WERI-Rb-1 (cell line): ENCODE results near the gene TBXAS1.

Experiments used
- DNase-seq: peaks from one replicate; pipeline ENCODE4 v3.0.0-alpha.2; 2020
- H3K27ac ChIP-seq: fragments of 250-450 bp; sonication (Bioruptor Pico); 2 replicates; pipeline ENCODE4 v1.5.1; 2020; ENCODE audit warnings: mild to moderate bottlenecking, moderate library complexity
- H3K27me3 ChIP-seq: fragments of 250-450 bp; sonication (Bioruptor Pico); 2 replicates; pipeline ENCODE4 v1.5.1; 2021; ENCODE audit warnings: mild to moderate bottlenecking, low read depth, moderate library complexity; ENCODE audit not compliant: insufficient read depth, severe bottlenecking
- H3K36me3 ChIP-seq: fragments of 250-450 bp; sonication (Bioruptor Pico); 2 replicates; pipeline ENCODE4 v1.5.1; 2020; ENCODE audit warnings: mild to moderate bottlenecking, moderate library complexity
- H3K4me3 ChIP-seq: 2 replicates; pipeline ENCODE4 v1.5.1; 2011; ENCODE audit warnings: low read depth, mild to moderate bottlenecking, control low read depth, low read length
- H3K9me3 ChIP-seq: fragments of 250-450 bp; sonication (Bioruptor Pico); 2 replicates; pipeline ENCODE4 v1.5.1; 2021; ENCODE audit warnings: mild to moderate bottlenecking, moderate library complexity; ENCODE audit not compliant: severe bottlenecking
- TF ChIP-seq, protein P1 (sequence below): IDR thresholded peaks from 2 replicates; pipeline ENCODE4 v1.5.1; 2011; ENCODE audit warnings: low read depth, mild to moderate bottlenecking, control low read depth, inconsistent platforms, low read length

TBXAS1 gene

DNA sequence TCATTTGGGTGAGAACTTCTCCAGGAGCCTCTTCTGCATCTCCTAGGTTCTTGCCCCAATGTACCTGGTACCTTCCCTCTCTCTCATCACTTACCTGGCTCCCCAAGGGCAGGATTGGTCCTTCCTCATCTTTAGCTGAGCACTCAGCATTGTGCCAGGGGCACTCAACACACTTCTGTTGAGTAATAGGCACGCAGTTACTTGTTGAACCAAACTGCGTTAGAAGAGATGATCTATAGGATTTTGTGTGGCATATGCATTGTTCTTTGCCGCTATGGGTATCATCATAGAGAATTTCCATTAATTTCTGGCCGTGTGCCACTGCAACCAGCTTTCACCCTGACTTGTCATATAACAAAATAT is 16.4 kb downstream of the TBXAS1 start:
- H3K27ac ChIP-seq, result no peak overlapping the region
- no peak overlapping the region for H3K4me3 ChIP-seq
- TF ChIP-seq, protein P1, sequence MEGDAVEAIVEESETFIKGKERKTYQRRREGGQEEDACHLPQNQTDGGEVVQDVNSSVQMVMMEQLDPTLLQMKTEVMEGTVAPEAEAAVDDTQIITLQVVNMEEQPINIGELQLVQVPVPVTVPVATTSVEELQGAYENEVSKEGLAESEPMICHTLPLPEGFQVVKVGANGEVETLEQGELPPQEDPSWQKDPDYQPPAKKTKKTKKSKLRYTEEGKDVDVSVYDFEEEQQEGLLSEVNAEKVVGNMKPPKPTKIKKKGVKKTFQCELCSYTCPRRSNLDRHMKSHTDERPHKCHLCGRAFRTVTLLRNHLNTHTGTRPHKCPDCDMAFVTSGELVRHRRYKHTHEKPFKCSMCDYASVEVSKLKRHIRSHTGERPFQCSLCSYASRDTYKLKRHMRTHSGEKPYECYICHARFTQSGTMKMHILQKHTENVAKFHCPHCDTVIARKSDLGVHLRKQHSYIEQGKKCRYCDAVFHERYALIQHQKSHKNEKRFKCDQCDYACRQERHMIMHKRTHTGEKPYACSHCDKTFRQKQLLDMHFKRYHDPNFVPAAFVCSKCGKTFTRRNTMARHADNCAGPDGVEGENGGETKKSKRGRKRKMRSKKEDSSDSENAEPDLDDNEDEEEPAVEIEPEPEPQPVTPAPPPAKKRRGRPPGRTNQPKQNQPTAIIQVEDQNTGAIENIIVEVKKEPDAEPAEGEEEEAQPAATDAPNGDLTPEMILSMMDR, result no peak
- no peak for DNase-seq
- H3K36me3 ChIP-seq, result no peaks in the 10 kb centered on the region
- peaks cover 9% of the 10 kb centered on the region for H3K9me3 ChIP-seq
- H3K27me3 ChIP-seq, result no peaks in the 10 kb centered on the region

DNA sequence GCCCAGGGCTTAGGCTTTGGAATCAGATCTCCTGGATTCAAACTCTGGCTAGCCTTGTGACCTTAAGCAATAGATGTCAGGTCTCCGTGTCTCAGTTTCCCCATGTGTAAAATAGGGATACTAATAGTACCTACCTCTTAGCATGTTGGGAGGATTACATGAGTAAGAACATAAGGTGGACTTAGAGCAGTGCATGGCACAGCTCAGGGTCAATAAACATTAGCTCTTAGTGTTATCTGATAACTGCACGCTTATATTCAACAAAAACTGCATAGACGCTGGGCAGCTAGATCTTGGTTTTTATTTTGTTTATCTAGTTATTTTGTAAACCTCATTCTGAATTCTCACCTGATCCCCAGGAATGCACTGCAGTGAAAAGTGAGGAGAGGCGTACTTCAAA is 17.2 kb downstream of the TBXAS1 start:
- H3K27ac ChIP-seq, result no peak overlapping the region
- TF ChIP-seq, protein P1, result no peak
- no peaks in the 10 kb centered on the region for H3K36me3 ChIP-seq
- no peak overlapping the region for H3K4me3 ChIP-seq
- DNase-seq, result no peak
- peaks cover 9% of the 10 kb centered on the region for H3K9me3 ChIP-seq
- no peaks in the 10 kb centered on the region for H3K27me3 ChIP-seq

DNA sequence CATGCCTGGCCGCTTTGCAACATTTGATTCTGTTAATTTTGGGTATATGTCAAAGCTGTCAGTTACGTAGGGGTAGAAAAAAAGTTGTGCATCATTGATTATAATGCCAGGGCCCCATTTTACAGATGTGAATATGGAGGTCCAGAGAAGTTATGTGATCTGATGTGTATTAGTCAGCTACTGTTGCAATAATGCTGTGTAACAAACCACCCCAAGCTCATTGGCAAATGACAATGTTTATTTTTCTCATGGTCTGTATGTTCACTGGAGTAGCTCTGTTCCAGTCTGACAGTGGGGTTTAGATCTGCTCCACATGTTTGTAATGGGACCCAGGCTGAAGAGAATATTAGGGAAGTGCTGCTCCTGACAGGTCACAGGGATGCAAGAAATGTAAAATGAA is 19.2 kb downstream of the TBXAS1 start:
- Histone ChIP-seq H3K4me3 (no peak overlapping the region), H3K27ac (no peak overlapping the region), H3K36me3 (no peaks in the 10 kb centered on the region), H3K27me3 (no peaks in the 10 kb centered on the region), H3K9me3 (peaks cover 9% of the 10 kb centered on the region)
- DNase-seq, result no peak
- TF ChIP-seq, protein P1, result no peak

DNA sequence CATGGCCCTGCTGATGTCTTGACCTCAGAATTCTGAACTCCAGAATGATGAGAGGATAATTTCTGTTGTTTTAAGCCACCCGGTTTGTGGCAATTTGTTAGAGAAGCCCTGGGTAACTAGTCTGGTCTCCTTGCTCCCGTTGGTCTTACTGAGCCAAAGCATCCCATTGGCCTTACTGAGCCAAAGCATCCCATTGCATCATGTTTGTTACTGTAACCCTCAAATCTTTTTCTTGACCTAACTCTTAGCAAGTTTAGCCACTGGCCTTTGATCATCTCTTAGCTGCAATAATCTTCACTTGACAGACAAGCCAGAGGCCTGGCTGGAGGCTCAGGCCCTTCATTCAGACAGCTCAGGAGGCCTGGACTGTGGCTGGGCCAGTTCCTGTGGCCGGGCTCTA is 21.8 kb downstream of the TBXAS1 start:
- Histone ChIP-seq H3K36me3 (no peaks in the 10 kb centered on the region), H3K9me3 (peaks cover 9% of the 10 kb centered on the region), H3K27me3 (no peaks in the 10 kb centered on the region), H3K27ac (no peak overlapping the region), H3K4me3 (no peak overlapping the region)
- no peak for DNase-seq
- TF ChIP-seq, protein P1, result no peak

DNA sequence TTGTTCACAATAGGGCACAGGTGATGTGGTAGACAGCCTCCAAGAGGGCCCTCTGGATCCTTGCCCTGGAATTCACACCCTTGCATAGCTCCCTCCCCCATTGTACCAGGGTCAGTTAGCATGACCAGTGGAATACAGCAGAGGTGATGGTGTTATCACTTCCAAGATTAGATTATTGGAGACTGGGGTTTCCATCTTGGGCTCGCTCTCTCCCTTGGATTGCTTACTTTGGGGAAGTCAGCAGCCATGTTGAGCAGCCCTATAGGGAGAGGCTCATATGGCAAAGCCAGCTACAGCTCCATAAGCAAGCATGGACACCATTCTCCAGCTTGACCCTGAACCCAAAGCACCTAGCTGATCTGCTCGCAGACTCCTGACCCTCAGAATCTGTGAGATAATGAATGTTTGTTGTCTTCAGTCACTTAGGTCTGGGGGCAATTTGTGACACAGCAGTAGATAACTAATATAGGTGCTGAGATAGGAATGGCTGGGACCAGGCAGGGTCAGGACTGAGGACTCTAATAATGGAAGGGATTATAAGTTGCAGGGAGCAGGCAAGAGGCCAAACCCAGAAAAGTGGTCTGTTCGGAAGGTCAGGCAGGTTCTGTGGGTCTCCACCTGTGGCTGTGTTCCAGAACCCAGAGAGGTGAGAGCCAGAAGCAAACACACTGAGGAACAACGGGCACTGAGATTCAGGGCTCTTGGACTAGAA is 22.9 kb downstream of the TBXAS1 start:
- peaks cover 9% of the 10 kb centered on the region for H3K9me3 ChIP-seq
- no peak overlapping the region for H3K4me3 ChIP-seq
- TF ChIP-seq, protein P1, result no peak
- no peaks in the 10 kb centered on the region for H3K27me3 ChIP-seq
- H3K36me3 ChIP-seq, result no peaks in the 10 kb centered on the region
- peak overlapping the region; percentile 51 for H3K27ac ChIP-seq
- DNase-seq, result no peak

DNA sequence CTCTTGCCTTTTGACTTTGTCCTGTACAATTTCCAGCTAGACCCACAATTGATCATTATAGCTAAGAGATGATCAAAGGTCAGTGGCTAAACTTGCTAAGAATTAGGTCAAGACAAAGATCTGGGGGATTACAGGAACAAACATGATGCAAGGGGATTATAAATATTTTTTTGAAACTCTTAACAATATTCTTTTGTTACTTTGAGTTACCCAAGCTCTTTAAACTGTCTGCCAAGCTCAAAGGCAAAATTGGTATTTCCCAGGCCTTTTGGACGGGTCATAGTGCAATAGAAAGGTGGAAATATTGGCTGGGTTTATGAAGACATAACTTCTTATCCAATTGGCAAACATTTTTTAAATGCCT is 23.4 kb downstream of the TBXAS1 start:
- TF ChIP-seq, protein P1, result no peak
- Histone ChIP-seq H3K36me3 (no peaks in the 10 kb centered on the region), H3K4me3 (no peak overlapping the region), H3K27me3 (no peaks in the 10 kb centered on the region), H3K27ac (peak overlapping the region; percentile 51), H3K9me3 (peaks cover 7% of the 10 kb centered on the region)
- no peak for DNase-seq
